GM18508 (cell line): ENCODE data around the gene TXNDC11.

Experiments
- ATAC-seq: cut with Tn5 transposase; IDR thresholded peaks from one replicate; pipeline ENCODE4 v1.9.1; 2021; ENCODE audit warnings: moderate number of reproducible peaks; ENCODE audit not compliant: insufficient read depth, unreplicated experiment

Gene TXNDC11

GRCh38 chr16:11634312-11634711 lies 108.3 kb downstream of the TXNDC11 start:
- ATAC-seq, result no peak

GRCh38 chr16:11633113-11633512 lies 109.5 kb downstream of the TXNDC11 start:
- ATAC-seq, result no peak

- ATAC-seq, result no peak
Measured at GRCh38 chr16:11632455-11632939, 110.2 kb downstream of the TXNDC11 start.

GRCh38 chr16:11631214-11631613 lies 111.4 kb downstream of the TXNDC11 start:
- no peak for ATAC-seq

- ATAC-seq, result no peak
Measured at GRCh38 chr16:11630768-11631056, 111.9 kb downstream of the TXNDC11 start.

GRCh38 chr16:11630046-11630767 lies 112.5 kb downstream of the TXNDC11 start:
- no peak for ATAC-seq
